GM12892 (cell line): ENCODE measurements around the gene CNTNAP2.

ENCODE experiments used
- POLR2A ChIP-seq: IDR thresholded peaks from 2 replicates; pipeline ENCODE4 v1.6.1; 2011; ENCODE audit warnings: low read depth, low read length, control low read depth
- POLR2AphosphoS5 ChIP-seq: IDR thresholded peaks from 2 replicates; pipeline ENCODE4 v1.6.1; 2011; ENCODE audit warnings: low read depth, low read length, control low read depth
- TAF1 ChIP-seq: IDR thresholded peaks from 2 replicates; pipeline ENCODE4 v1.6.1; 2011; ENCODE audit warnings: low read depth, mild to moderate bottlenecking, control low read depth, low read length, borderline replicate concordance

DNA sequence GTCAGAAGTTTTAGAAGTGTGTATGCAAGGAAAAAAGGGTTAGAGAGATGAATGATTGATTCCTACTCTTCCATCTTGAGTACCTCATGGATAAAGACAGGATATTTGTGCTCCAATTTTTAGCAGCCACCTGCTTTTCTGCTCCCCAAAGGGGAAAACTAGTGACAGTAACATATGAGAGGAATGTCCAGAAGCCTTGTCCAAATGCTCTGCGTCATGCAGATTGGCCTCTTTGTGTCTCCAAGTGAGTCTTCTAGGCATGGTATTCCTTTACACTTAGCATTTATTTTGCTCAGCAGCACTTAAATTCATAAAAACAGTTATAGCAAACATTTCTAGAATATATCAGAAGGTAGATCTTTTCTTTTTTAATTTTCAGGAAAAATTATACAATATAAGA, 306.8 kb downstream of the CNTNAP2 start:
- TF ChIP-seq TAF1 (no peak), POLR2A (no peak), POLR2AphosphoS5 (no peak)
